ENCODE measurements around the gene CCDC192.

- no peak for TF ChIP-seq CHD1 (IDR thresholded peaks at IDR 0.05; ENCODE audit: low read depth, low read length)
- TF ChIP-seq MYC (IDR thresholded peaks at IDR 0.05; ENCODE audit: insufficient read depth, insufficient read length, insufficient replicate concordance, low read length, severe bottlenecking) = no peak
- TF ChIP-seq, protein P1, sequence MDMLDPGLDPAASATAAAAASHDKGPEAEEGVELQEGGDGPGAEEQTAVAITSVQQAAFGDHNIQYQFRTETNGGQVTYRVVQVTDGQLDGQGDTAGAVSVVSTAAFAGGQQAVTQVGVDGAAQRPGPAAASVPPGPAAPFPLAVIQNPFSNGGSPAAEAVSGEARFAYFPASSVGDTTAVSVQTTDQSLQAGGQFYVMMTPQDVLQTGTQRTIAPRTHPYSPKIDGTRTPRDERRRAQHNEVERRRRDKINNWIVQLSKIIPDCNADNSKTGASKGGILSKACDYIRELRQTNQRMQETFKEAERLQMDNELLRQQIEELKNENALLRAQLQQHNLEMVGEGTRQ (IDR thresholded peaks at IDR 0.05; ENCODE audit: borderline replicate concordance, low read depth, low read length) = no peak
- TF ChIP-seq RBBP5 (conservative IDR thresholded peaks at IDR 0.05) = no peak
- TF ChIP-seq IKZF1 (conservative IDR thresholded peaks at IDR 0.05) = no peak
- TF ChIP-seq YY1 (IDR thresholded peaks at IDR 0.05; ENCODE audit: low read depth, low read length) = no peak
- no peak for TF ChIP-seq POLR2A (IDR thresholded peaks at IDR 0.05; ENCODE audit: low read depth, low read length)
- TF ChIP-seq RAD21 (IDR thresholded peaks at IDR 0.05; ENCODE audit: insufficient read depth, low read depth, low read length) = no peak
- TF ChIP-seq RELA (IDR thresholded peaks at IDR 0.05; ENCODE audit: borderline replicate concordance, partially characterized antibody) = no peak
- no peak for TF ChIP-seq POLR2AphosphoS5 (IDR thresholded peaks at IDR 0.05; ENCODE audit: low read length)
- TF ChIP-seq, protein P2, sequence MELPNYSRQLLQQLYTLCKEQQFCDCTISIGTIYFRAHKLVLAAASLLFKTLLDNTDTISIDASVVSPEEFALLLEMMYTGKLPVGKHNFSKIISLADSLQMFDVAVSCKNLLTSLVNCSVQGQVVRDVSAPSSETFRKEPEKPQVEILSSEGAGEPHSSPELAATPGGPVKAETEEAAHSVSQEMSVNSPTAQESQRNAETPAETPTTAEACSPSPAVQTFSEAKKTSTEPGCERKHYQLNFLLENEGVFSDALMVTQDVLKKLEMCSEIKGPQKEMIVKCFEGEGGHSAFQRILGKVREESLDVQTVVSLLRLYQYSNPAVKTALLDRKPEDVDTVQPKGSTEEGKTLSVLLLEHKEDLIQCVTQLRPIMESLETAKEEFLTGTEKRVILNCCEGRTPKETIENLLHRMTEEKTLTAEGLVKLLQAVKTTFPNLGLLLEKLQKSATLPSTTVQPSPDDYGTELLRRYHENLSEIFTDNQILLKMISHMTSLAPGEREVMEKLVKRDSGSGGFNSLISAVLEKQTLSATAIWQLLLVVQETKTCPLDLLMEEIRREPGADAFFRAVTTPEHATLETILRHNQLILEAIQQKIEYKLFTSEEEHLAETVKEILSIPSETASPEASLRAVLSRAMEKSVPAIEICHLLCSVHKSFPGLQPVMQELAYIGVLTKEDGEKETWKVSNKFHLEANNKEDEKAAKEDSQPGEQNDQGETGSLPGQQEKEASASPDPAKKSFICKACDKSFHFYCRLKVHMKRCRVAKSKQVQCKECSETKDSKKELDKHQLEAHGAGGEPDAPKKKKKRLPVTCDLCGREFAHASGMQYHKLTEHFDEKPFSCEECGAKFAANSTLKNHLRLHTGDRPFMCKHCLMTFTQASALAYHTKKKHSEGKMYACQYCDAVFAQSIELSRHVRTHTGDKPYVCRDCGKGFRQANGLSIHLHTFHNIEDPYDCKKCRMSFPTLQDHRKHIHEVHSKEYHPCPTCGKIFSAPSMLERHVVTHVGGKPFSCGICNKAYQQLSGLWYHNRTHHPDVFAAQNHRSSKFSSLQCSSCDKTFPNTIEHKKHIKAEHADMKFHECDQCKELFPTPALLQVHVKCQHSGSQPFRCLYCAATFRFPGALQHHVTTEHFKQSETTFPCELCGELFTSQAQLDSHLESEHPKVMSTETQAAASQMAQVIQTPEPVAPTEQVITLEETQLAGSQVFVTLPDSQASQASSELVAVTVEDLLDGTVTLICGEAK (IDR thresholded peaks at IDR 0.05; ENCODE audit: borderline replicate concordance) = no peak
These were observed 264.9 kb downstream of the CCDC192 start for GRCh38 chr5:127967983-127968592.

Measured in GM12878 (cell line).